Stomach (tissue), 9 donors: ENCODE measurements around the gene TAF4. TPM values are rescaled to one million over a fixed set of nuclear protein-coding genes. Genes with fewer than 3 reads are reported as not detected.

ENCODE experiments used
- DNase-seq, 2 donors: peaks; one replicate each; pipeline versions ENCODE4 v3.0.0 to v3.0.0-alpha.2; 2013 to 2019
- H3K27ac ChIP-seq, 5 donors: fragments of 200-600 bp in 4 of 5; sonication (generic) in 4 of 5; one replicate each; pipeline ENCODE4 v1.5.1; 2013 to 2019; ENCODE audit warnings: mild to moderate bottlenecking in 1 of 5, moderate library complexity in 1 of 5
- H3K27me3 ChIP-seq, 3 donors: fragments of 200-600 bp; sonication (generic); one replicate each; pipeline ENCODE4 v1.5.1; 2017 to 2019; ENCODE audit warnings: mixed run types in 1 of 3
- H3K36me3 ChIP-seq, 4 donors: fragments of 200-600 bp; sonication (generic); 1 replicate in 3 of 4; 2 replicates in 1 of 4; pipeline ENCODE4 v1.5.1; 2016 to 2019
- H3K4me1 ChIP-seq, 4 donors: fragments of 200-600 bp; sonication (generic); one replicate each; pipeline ENCODE4 v1.5.1; 2016 to 2019
- H3K4me3 ChIP-seq, 4 donors: fragments of 200-600 bp; sonication (generic) in 3 of 4; one replicate each; pipeline ENCODE4 v1.5.1; 2016 to 2019; ENCODE audit warnings: mild to moderate bottlenecking in 1 of 4
- H3K9me3 ChIP-seq, 4 donors: fragments of 200-600 bp; sonication (generic); one replicate each; pipeline ENCODE4 v1.5.1; 2016 to 2019
- CTCF ChIP-seq, 7 experiments: fragments of 450-650 bp in 4 of 7; fragments of 200-600 bp in 3 of 7; sonication (generic) in 3 of 7; IDR thresholded peaks; one replicate each; pipeline ENCODE4 v1.5.1; 2016 to 2019; ENCODE audit warnings: antibody characterized with exemption in 7 of 7, control low read depth in 2 of 7, mild to moderate bottlenecking in 1 of 7
- EP300 ChIP-seq: sonication (generic); formaldehyde crosslinking; IDR thresholded peaks from one replicate; pipeline ENCODE4 v1.6.1; 2017; ENCODE audit warnings: antibody characterized with exemption
- POLR2A ChIP-seq, 4 donors: fragments of 450-650 bp; IDR thresholded peaks; one replicate each; pipeline ENCODE4 v1.6.1; 2016; ENCODE audit warnings: antibody characterized with exemption in 4 of 4, control low read depth in 2 of 4, mild to moderate bottlenecking in 1 of 4, moderate library complexity in 1 of 4
- POLR2AphosphoS5 ChIP-seq, 3 donors: sonication (generic); formaldehyde crosslinking; IDR thresholded peaks; one replicate each; pipeline ENCODE4 v1.6.1; 2016; ENCODE audit warnings: antibody characterized with exemption in 3 of 3
- WGBS, 5 donors: extraction: QIAGEN DNeasy Blood & Tissue Kit in 3 of 5; methylation state at CpG; one replicate each; pipeline versions ENCODE4 v1.1.5 to v1.1.7; 2013 to 2018; 5-methylcytosine and 5-hydroxymethylcytosine counted together
- intact Hi-C: fragments of 100-400 bp; cut with DNase I; formaldehyde crosslinking; loops from one replicate; pipeline ENCODE4 v1.15.1; 2023; ENCODE audit warnings: low total_unique reads
- polyA plus RNA-seq, 3 donors: library from polyadenylated mRNA; stranded (reverse); fragments of 200-250 nt; gene quantifications; one replicate each; pipeline ENCODE4 v1.2.3, GENCODE V29; 2013
- total RNA-seq, 5 donors: library from RNA; depleted of rRNA; stranded (reverse); fragments of >200 nt; gene quantifications; one replicate each; pipeline versions ENCODE4 v1.1.0 to v1.2.3, GENCODE V29; 2014 to 2016
- donor health status: healthy with polysubstance abuse.
- donor health status: Bipolar disorder and iron deficiency.
- donor health status: healthy.

The TAF4 gene
- total and polyA plus RNA-seq, 8 donors: 3.2 to 33.9 (median 11.2) TPM

DNA sequence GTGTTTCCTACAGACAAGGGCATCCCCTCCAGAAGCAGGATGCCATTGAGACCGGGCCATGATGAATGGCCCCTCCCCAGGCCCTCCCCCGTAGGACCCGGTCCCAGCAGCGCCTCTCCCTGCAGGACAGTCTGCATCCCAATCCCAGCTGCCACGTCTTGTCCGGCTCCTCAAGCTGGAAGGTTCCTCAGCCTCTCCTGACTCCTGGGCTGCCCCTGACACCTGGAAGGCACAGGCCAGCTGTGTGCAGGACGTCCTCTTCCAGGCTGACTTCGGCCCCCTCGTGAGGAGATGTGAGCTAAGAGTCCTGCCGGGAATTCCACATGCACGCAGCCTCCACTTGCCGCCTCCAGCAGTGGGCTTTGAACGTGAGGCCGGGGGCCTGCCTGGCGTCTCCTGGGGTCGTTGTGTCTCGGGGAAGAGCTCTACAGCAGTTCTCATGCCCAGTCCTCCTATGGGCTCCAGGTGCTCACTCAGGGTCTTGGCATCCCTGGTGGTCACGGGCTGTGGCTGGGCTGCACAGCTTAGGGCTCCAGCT is 64.4 kb downstream of the TAF4 start:
- Histone ChIP-seq H3K27ac (no peak overlapping the region), H3K4me1 (no peaks in the 10 kb centered on the region), H3K27me3 (no peaks in the 10 kb centered on the region), H3K9me3 (no peaks in the 10 kb centered on the region), H3K4me3 (no peak overlapping the region), H3K36me3 (peaks cover 82 to 100% (median 99%) of the 10 kb centered on the region in 4 donors)
- WGBS, 5 donors: 80 to 93% (median 92%) methylated on average over 11 to 18 of the region's 18 CpGs
- TF ChIP-seq CTCF (IDR thresholded peaks at IDR 0.05) (no peak), POLR2AphosphoS5 (IDR thresholded peaks at IDR 0.05) (no peak), POLR2A (IDR thresholded peaks at IDR 0.05) (no peak), EP300 (no peak)
- intact Hi-C loops: no loop called here
- no peak for DNase-seq

DNA sequence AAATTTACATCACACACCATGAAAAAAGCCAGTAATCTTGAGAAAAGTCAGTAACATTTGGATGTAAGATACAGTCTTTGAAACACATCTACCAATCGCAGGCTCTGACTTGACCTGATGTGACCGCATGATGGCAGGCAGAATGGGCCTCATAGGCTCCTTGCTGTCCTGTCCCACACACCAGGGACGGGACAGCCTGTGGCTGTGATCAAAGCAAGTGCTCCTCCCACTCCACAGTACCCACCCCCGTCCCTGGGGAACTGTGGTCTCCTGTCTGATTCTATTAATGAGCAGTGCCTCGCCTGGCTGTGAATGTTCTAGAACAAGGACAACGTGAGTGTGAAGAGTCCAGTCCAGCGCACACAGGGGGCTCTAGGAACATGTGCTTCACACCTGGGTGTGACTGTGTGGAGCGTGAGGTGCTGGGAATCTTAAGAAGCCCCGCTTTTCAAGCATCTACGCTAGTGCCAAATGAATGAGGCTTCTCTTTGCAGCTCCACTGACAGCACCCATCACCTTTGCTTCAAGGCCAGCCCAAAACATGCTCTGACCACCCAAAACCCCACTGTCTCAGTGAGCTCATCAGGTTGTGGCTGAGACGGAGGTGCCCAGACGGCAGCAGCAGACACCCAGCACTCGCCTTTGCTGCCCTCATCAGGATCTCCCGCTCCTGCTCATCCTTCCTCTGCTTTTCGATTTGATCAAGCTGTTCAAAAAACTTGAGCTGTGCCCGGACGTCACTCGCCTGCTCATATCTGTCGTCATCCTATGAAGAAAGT is 67.1 kb downstream of the TAF4 start:
- TF ChIP-seq POLR2A (IDR thresholded peaks at IDR 0.05) (no peak), EP300 (no peak)
- 87 to 95% (median 93%) methylated on average over 16 to 19 of the region's 19 CpGs for WGBS, 5 donors
- peaks cover 83 to 98% (median 97%) of the 10 kb centered on the region in 4 donors for H3K36me3 ChIP-seq
- H3K4me3 ChIP-seq: no peak overlapping the region
- intact Hi-C loops: no loop called here
- H3K27ac ChIP-seq: no peak overlapping the region
- no peaks in the 10 kb centered on the region for H3K9me3 ChIP-seq
- DNase-seq: no peak
- H3K27me3 ChIP-seq: no peaks in the 10 kb centered on the region
- no peaks in the 10 kb centered on the region for H3K4me1 ChIP-seq

DNA sequence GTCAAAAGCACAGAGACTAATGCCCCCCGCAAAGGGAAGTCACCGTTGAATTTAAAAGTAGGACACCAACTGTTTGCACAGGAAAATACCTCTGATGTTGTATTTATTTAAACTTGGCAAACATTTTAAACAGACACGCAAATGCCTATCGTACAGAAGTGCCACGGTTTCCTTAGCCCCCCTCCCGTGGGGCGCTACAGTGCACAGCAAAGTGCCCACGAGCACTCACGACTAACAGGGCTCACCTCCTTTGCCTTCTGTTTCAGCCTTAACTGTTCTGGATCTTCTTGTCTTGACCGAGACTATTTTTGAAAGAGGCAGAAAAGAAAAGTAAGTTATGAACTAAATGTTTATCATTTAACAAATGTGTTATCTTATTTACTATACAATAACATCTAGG is 67.8 kb downstream of the TAF4 start:
- TF ChIP-seq EP300 (no peak), POLR2A (IDR thresholded peaks at IDR 0.05) (no peak), POLR2AphosphoS5 (IDR thresholded peaks at IDR 0.05) (no peak), CTCF (IDR thresholded peaks at IDR 0.05) (no peak)
- Histone ChIP-seq H3K4me3 (no peak overlapping the region), H3K9me3 (peaks cover 0 to 3% (median 0%) of the 10 kb centered on the region in 4 donors), H3K27me3 (no peaks in the 10 kb centered on the region), H3K27ac (no peak overlapping the region), H3K4me1 (no peaks in the 10 kb centered on the region), H3K36me3 (peaks cover 84 to 98% (median 97%) of the 10 kb centered on the region in 4 donors)
- intact Hi-C loops: no loop called here
- no peak for DNase-seq
- 59 to 77% (median 72%) methylated on average over 10 of the region's 10 CpGs for WGBS, 5 donors

DNA sequence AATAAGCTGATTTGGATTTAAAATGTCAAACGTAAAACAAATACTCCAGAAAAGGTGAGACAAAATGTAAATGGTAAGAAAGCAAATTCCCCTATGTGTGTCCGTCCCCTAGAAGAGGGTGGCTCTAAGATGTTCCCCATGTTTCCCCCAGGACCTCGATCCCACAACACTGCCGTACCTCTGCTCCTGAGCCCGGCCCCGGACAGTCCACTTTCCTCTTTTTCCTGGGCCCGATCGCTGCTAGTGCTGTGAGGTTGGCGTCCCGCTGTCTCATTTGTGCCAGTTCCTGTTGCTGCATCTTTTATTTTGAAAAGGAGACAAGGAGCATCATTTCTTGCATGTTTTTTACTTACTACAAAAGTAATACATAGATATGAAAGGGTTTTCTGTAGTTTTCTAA is 68.3 kb downstream of the TAF4 start:
- TF ChIP-seq EP300 (no peak), POLR2A (IDR thresholded peaks at IDR 0.05) (no peak), CTCF (IDR thresholded peaks at IDR 0.05) (no peak), POLR2AphosphoS5 (IDR thresholded peaks at IDR 0.05) (no peak)
- no peak overlapping the region for H3K27ac ChIP-seq
- no peaks in the 10 kb centered on the region for H3K4me1 ChIP-seq
- H3K27me3 ChIP-seq: no peaks in the 10 kb centered on the region
- intact Hi-C loops: no loop called here
- DNase-seq: no peak
- whole genome bisulfite sequencing, 5 donors: 83 to 90% (median 88%) methylated on average over 10 of the region's 10 CpGs
- peaks cover 84 to 98% (median 97%) of the 10 kb centered on the region in 4 donors for H3K36me3 ChIP-seq
- peaks cover 0 to 8% (median 3%) of the 10 kb centered on the region in 4 donors for H3K9me3 ChIP-seq
- no peak overlapping the region for H3K4me3 ChIP-seq

- DNase-seq: no peak
- H3K27ac ChIP-seq: no peak overlapping the region
- no peaks in the 10 kb centered on the region for H3K4me1 ChIP-seq
- intact Hi-C loops: no loop called here
- H3K36me3 ChIP-seq: peaks cover 78 to 98% (median 97%) of the 10 kb centered on the region in 4 donors
- H3K27me3 ChIP-seq: no peaks in the 10 kb centered on the region
- H3K9me3 ChIP-seq: peaks cover 5 to 23% (median 17%) of the 10 kb centered on the region in 4 donors
- 94 to 97% (median 96%) methylated on average over 6 to 8 of the region's 8 CpGs for WGBS, 5 donors
- no peak overlapping the region for H3K4me3 ChIP-seq
- no peak for TF ChIP-seq POLR2AphosphoS5 (IDR thresholded peaks at IDR 0.05)
- no peak for TF ChIP-seq CTCF (IDR thresholded peaks at IDR 0.05)
- no peak for TF ChIP-seq EP300
- TF ChIP-seq POLR2A (IDR thresholded peaks at IDR 0.05): no peak
Observed at GRCh38 chr20:61994546-61994945, 71.1 kb downstream of the TAF4 start.
